Limb (tissue), 2 donors: ENCODE measurements around the gene TFAP2D.

ENCODE experiments used
- DNase-seq, 2 donors: peaks; one replicate each; pipeline ENCODE4 v3.0.0-alpha.2; 2016; ENCODE audit errors: extremely low spot score in 2 of 2

Gene TFAP2D

DNA sequence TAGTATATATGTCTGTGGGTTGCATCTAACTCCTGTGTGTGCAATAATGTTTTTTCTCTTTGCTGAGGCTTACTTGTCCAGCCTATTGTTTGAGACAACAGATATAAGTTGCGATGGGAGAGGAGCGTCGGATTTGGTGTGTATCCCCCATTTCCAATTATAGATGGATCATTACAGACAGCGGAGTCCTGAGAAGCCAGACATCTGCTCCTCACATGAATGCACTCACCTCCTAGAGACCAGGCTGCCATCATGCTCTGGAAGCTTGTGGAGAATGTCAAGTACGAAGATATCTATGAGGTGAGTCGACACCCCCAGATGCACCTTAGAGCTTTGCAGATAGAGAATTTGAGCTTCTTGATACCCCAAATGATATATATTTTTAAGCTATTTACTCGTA lies 105.3 kb downstream of the TFAP2D start, which contains the start of gene TFAP2B:
Gene TFAP2B (plus strand): TSS at position 199 of the 400 bp plus-strand sequence. CDS start 21 bp downstream, at position 220.
- DNase-seq, result no peak

DNA sequence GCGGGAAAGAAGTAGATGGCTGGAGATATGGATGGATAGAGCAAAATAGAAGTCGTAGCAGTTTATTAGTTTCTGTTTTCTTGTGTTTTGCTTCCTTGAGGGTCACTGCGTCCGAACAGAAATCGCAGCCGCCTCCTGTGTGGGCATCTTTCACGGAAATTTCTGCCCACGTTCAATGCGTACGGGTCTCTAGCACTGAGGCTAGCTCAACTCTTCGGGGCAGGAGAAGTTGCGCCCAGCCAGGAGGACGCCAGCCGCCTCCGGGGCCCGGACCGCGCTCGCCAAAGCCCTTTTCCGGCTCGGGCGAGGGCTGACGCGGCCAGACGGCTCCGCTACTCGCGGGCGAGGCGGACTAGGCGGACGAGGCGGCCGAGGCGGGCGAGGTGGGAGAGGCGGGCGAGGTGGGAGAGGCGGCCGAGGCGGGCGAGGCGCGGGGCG lies 106.2 kb downstream of the TFAP2D start:
- peak in 1 of 2 donors; percentile 64 for DNase-seq

DNA sequence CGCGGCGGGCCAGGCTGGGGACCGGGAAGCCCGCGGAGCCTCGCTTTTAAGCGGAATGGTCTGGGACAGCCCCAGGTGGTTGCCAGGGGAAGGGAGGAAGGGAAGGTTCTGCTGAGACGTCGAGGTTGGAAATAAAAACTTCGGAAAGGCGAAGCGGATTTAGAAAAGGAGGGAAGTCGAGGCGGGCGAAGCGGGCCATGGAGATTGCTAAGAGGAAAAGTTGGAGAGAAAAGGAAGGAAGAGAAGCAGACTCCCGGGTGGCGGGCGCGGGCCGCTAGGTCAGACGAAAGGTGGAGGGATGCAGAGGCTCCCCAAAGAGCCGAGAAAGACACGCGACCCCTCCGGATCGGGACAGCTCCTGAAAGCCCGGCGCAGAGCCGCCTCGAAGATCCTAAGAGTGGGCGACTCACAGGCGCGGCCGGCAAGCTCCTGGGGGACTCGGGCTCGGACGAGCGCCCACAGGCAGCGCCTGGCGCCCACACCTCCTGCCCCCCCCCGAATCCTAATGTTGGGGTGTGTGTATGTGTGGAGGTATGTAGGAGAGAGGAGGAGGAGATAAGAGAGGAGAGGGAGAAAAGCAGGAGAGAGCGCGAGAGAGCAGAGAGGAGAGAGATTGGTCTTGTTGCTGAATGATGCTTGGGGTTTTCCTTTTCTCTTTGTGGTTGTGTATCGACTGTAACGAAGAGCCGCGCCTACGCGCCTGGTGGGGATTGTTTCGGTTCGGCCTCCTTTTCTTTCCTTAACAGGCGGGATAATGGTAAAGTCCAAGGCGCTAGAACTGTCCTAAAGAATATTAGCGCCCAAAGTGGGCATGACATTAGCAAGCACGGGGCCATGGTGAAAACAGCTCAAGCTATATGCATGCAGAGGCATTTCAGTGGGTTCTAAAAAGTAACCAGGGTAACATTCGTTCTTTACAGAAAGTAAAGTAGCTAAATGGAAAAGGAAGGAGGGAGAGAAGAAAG lies 106.9 kb downstream of the TFAP2D start:
- peak in 1 of 2 donors; percentile 58 for DNase-seq

DNA sequence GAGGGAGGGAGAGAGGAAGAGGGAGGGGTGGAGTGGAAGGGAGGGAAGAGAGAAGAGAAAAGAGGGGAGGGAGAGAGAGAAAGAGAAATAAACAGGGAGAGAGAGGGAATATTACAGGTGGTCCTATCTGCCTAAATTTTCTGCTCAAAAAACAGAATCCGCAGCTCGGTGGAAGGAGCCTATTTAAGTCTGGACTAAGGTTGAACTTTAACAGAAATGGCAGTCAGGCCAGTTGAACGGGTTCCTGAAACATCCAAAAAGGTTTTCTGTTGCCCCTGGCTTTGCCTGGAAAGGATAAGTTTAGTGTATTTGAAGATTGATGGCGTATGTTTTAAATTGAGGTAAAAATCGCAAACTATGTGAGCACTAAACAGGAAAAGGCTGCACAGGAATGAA lies 107.5 kb downstream of the TFAP2D start:
- DNase-seq, result no peak

GRCh38 chr6:50821441-50822077 lies 108.2 kb downstream of the TFAP2D start:
- peak in 1 of 2 donors; percentile 45 for DNase-seq

GRCh38 chr6:50822078-50822476 lies 108.8 kb downstream of the TFAP2D start:
- DNase-seq, result no peak
